Kidney epithelial cell (primary cell): Measurements from ENCODE around the gene GRK7. TPM values are rescaled to one million over a fixed set of nuclear protein-coding genes. Genes with fewer than 3 reads are reported as not detected.

Experiments used
- DNase-seq: peaks from one replicate; pipeline ENCODE4 v3.0.0-alpha.2; 2010; ENCODE audit warnings: low read depth
- H3K27me3 ChIP-seq: 2 replicates; pipeline ENCODE4 v1.6.0; 2011; ENCODE audit warnings: low read length; ENCODE audit not compliant: control insufficient read depth, insufficient read depth
- H3K36me3 ChIP-seq: 2 replicates; pipeline ENCODE4 v1.5.1; 2011; ENCODE audit warnings: low read length; ENCODE audit not compliant: control insufficient read depth, insufficient read depth
- H3K4me3 ChIP-seq: 2 replicates; pipeline ENCODE4 v1.5.1; 2011; ENCODE audit warnings: low read depth, mild to moderate bottlenecking, control low read depth, low read length
- total RNA-seq: library from RNA; depleted of rRNA; stranded (reverse); fragments of >200 nt; gene quantifications from 2 replicates; pipeline ENCODE4 v1.2.3, GENCODE V29; 2015
- TF ChIP-seq, protein P1 (sequence below): IDR thresholded peaks from 2 replicates; pipeline ENCODE4 v1.5.1; 2011; ENCODE audit warnings: mild to moderate bottlenecking, moderate library complexity, low read length, control low read depth, inconsistent platforms; ENCODE audit not compliant: insufficient read depth, poor library complexity, severe bottlenecking

The GRK7 gene, protein sequence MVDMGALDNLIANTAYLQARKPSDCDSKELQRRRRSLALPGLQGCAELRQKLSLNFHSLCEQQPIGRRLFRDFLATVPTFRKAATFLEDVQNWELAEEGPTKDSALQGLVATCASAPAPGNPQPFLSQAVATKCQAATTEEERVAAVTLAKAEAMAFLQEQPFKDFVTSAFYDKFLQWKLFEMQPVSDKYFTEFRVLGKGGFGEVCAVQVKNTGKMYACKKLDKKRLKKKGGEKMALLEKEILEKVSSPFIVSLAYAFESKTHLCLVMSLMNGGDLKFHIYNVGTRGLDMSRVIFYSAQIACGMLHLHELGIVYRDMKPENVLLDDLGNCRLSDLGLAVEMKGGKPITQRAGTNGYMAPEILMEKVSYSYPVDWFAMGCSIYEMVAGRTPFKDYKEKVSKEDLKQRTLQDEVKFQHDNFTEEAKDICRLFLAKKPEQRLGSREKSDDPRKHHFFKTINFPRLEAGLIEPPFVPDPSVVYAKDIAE (N-terminal part only)
- total RNA-seq: not detected in 2 replicates

DNA sequence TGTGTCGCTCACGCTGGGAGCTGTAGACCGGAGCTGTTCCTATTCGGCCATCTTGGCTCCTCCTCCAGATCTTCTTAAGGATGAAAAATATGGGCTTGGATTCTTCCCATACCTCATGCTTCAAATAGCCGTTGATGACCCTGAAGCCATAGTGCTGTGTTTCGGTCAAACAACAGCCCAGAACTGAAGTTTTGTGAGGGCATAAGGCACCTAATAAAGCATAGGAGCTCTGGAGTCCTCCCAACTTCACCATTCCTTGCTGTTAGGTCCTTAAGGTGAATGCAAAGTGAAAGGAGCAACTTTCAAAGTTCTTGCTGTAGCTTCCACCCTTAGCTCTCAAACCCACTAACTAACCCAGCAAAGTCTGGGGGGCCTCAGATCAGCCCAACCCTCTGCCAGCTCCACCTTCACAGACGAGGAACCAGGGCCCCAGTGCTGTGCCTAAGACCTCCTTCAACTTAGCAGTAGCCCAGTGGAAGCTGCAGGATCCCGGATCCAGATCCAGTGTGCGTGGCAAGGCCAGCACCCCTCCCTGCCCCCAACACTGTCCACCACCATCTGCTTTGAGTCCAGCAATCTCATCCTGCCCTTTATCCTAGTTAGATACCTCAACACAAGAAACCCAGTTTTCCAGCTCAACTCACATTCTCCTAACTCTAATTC lies at the start of gene GRK7:
TSS of gene GRK7 (plus strand) at position 321 of the 663 bp plus-strand sequence. CDS start 14,877 bp downstream, outside the sequence.
- DNase-seq: no peak
- TF ChIP-seq, protein P1, sequence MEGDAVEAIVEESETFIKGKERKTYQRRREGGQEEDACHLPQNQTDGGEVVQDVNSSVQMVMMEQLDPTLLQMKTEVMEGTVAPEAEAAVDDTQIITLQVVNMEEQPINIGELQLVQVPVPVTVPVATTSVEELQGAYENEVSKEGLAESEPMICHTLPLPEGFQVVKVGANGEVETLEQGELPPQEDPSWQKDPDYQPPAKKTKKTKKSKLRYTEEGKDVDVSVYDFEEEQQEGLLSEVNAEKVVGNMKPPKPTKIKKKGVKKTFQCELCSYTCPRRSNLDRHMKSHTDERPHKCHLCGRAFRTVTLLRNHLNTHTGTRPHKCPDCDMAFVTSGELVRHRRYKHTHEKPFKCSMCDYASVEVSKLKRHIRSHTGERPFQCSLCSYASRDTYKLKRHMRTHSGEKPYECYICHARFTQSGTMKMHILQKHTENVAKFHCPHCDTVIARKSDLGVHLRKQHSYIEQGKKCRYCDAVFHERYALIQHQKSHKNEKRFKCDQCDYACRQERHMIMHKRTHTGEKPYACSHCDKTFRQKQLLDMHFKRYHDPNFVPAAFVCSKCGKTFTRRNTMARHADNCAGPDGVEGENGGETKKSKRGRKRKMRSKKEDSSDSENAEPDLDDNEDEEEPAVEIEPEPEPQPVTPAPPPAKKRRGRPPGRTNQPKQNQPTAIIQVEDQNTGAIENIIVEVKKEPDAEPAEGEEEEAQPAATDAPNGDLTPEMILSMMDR: no peak
- no peak within 1 kb of the TSS for H3K4me3 ChIP-seq
- no peaks in the 10 kb centered on the region for H3K27me3 ChIP-seq
- H3K36me3 ChIP-seq: no peaks in the 10 kb centered on the region

- no peak for DNase-seq
- Histone ChIP-seq H3K4me3 (no peak overlapping the region), H3K36me3 (no peaks in the 10 kb centered on the region), H3K27me3 (no peaks in the 10 kb centered on the region)
- TF ChIP-seq, protein P1: no peak
These were observed 48.5 kb upstream of the GRK7 start for GRCh38 chr3:141714671-141715070.

GRCh38 chr3:141722081-141722480 lies 41.1 kb upstream of the GRK7 start:
- Histone ChIP-seq H3K4me3 (no peak overlapping the region), H3K27me3 (no peaks in the 10 kb centered on the region), H3K36me3 (no peaks in the 10 kb centered on the region)
- TF ChIP-seq, protein P1: no peak
- no peak for DNase-seq

GRCh38 chr3:141722648-141723047 lies 40.6 kb upstream of the GRK7 start:
- H3K4me3 ChIP-seq: no peak overlapping the region
- no peaks in the 10 kb centered on the region for H3K27me3 ChIP-seq
- TF ChIP-seq, protein P1: no peak
- H3K36me3 ChIP-seq: no peaks in the 10 kb centered on the region
- no peak for DNase-seq

DNA sequence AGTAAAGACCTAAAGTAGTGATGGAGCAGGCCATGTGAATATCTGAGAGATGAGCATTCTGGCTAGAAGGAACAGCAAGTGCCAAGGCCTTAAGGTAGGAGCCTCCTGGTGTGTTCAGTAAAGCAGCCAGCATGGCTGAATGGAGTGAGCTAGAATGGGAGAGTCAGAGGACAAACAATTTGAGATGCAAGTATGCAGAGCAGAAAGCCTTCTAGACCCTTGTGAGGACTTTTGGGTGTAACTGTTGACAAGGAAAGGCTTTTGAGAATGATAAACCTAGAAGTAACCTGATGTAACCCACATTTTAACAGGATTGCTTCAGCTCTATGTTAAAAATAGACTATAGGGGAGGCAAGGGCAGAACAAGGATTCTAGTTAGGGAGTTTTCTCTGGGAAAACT lies 40.0 kb upstream of the GRK7 start:
- Histone ChIP-seq H3K36me3 (no peaks in the 10 kb centered on the region), H3K4me3 (no peak overlapping the region), H3K27me3 (no peaks in the 10 kb centered on the region)
- no peak for DNase-seq
- TF ChIP-seq, protein P1: no peak
